ENCODE measurements around the gene CCDC91.
"Not testable (repeated sequence)": the region's sequence is repeated elsewhere in the genome, so short reads cannot be mapped to it uniquely, and the experiment has no call there.

The CCDC91 gene

DNA sequence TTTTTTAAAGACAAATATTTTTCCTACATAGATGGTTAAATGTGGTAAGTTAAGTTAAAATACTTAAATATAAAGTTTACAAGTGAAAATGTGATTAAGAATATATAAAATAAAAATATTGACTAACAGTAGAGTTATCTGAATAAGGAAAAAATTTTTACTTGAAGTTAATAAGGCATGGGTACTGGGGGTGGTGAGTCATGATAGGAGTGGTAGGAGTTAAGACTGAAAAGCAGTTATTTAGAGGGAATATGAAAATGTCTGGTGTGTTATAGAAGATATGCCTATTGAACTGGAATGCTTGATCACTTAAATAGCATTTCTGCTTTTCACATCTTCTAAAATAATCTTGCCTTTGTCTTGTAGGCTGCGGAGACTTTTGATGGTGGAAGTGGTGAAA lies 68.7 kb downstream of the CCDC91 start:
- DNase-seq (ENCODE audit: low spot score), result no peak
- TF ChIP-seq, protein P1, sequence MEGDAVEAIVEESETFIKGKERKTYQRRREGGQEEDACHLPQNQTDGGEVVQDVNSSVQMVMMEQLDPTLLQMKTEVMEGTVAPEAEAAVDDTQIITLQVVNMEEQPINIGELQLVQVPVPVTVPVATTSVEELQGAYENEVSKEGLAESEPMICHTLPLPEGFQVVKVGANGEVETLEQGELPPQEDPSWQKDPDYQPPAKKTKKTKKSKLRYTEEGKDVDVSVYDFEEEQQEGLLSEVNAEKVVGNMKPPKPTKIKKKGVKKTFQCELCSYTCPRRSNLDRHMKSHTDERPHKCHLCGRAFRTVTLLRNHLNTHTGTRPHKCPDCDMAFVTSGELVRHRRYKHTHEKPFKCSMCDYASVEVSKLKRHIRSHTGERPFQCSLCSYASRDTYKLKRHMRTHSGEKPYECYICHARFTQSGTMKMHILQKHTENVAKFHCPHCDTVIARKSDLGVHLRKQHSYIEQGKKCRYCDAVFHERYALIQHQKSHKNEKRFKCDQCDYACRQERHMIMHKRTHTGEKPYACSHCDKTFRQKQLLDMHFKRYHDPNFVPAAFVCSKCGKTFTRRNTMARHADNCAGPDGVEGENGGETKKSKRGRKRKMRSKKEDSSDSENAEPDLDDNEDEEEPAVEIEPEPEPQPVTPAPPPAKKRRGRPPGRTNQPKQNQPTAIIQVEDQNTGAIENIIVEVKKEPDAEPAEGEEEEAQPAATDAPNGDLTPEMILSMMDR (IDR thresholded peaks at IDR 0.05), result no peak
- Histone ChIP-seq H3K4me3 (no peak overlapping the region), H3K27ac (no peak overlapping the region)

DNA sequence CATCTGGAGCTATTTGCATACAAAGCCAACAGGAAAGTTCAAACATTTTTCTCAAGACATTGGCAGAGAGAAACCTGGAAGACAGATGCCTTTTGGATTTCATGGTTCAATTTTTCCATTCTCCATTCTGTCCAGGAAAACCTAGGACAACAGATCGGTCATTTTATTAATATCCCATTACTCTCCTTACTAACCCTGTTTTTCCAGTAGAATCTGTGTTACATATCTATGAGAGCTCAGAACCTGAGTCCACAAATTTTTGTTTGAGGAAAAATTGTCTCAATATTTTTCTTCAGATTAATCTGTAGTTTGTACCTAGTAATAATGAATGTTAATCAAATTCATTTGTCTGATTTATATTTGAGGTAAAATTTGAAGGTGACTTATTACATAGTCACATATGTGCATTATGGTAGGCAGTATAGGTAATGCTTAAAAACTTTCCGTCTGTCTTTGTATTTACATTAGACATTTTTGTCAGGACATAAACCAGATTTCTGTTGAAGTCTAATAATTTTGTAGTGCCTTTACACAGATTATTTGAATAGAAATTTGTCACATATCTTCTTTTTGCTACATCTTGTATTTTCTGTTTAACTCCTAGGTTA lies 75.3 kb downstream of the CCDC91 start:
- H3K27ac ChIP-seq, result no peak overlapping the region
- no peak for DNase-seq (ENCODE audit: low spot score)
- TF ChIP-seq, protein P1 (IDR thresholded peaks at IDR 0.05), result no peak
- no peak overlapping the region for H3K4me3 ChIP-seq

DNA sequence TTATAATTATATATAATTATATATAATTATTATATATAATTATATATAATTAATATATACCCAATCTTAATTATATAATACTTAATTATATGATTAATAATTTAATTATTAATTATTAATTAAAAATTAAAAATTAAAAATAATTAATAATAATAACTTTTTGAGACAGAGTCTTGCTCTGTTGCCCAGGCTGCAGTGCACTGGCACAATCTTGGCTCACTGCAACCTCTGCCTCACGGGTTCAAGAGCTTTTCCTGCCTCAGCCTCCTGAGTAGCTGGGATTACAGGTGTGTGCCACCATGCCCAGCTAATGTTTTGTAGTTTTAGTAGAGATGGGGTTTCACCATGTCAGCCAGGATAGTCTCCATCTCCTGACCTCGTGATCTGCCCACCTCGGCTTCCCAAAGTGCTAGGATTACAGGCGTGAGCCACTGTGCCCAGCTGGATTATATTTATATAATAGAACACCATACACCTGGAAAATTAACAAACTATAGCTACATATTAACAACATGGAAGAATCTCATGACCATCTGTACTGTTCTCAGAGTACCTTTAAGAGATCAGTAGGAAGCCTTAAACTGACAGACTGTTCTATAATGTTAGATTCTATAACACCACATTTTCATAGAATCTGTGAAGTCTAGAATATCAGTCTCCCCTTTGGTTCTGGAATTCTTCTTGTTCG lies 77.8 kb downstream of the CCDC91 start:
- DNase-seq (ENCODE audit: low spot score), result not testable (repeated sequence)

DNA sequence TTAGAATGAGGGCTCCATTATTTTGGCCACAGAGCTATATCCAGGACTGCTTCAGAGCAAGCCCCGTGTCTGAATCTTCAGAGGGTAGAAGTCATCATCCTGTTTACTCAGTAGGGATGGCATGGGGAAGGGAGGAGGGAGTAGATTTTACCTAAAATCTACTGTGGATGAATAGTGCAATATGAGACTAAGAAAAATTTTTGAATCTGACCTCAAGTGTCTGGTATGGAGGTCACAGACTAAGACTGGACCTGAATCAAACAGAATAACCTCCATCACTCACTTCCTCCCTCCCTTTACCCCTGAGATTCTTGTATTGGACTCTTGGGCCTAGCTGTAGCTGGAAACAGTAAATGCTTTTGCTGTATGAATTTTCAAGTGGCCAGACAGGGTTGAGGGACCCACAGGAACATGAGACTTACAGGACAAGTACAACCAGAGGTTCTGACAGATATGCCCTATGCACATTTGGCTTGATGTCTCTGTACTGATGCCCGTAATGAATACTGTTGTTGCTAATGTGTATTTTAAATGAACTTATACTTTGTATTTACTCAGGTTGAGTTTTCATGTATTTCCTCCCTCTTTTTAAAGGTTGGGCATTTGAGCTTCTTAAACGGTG lies 78.5 kb downstream of the CCDC91 start:
- Histone ChIP-seq H3K4me3 (no peak overlapping the region), H3K27ac (no peak overlapping the region)
- TF ChIP-seq, protein P1 (IDR thresholded peaks at IDR 0.05), result no peak
- DNase-seq (ENCODE audit: low spot score), result no peak

More for the DNA sequence above, 77.8 kb downstream of the CCDC91 start:
- H3K4me3 ChIP-seq, H3K27ac ChIP-seq: not testable (repeated sequence)

DNA sequence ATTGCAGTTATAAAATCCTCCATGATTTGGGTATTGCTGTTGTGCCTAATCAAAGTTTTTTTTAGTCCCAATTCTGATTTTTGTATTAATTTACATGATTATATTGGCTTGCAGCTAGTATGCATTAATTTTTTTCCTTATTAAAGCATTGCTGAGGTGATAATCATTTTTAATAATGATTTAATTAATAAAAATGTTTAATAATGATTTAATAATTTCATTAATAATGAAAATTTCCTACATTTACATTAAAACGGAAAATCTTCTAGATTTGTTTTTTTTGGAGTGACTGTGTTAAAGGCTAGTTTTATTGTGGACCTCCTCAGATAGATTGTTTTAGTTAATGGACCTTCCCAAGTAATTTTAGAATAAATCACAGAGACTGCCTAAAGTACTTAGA lies 79.6 kb downstream of the CCDC91 start:
- DNase-seq (ENCODE audit: low spot score), result no peak
- H3K4me3 ChIP-seq, result no peak overlapping the region
- TF ChIP-seq, protein P1 (IDR thresholded peaks at IDR 0.05), result no peak
- H3K27ac ChIP-seq, result no peak overlapping the region

DNA sequence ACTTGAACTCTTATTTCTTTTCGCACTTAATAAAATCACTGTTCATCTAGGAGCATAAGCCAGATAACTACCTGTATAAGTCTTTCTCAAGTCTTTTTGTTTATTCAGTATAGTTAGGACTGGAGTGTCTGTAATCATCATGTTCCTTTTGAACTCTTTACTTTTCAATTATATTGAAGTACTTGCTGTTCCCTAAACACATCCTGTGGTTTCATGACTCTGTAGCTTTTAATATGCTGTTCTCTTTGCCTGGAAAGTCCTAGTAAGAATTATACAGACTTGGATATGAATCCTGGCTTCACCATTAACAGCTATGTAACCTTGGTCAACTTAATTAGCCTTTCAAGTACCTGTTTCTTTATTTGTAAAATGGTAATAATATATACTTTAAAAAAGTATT lies 88.2 kb downstream of the CCDC91 start:
- H3K27ac ChIP-seq, result no peak overlapping the region
- TF ChIP-seq, protein P1 (IDR thresholded peaks at IDR 0.05), result no peak
- DNase-seq (ENCODE audit: low spot score), result no peak
- H3K4me3 ChIP-seq, result no peak overlapping the region

DNA sequence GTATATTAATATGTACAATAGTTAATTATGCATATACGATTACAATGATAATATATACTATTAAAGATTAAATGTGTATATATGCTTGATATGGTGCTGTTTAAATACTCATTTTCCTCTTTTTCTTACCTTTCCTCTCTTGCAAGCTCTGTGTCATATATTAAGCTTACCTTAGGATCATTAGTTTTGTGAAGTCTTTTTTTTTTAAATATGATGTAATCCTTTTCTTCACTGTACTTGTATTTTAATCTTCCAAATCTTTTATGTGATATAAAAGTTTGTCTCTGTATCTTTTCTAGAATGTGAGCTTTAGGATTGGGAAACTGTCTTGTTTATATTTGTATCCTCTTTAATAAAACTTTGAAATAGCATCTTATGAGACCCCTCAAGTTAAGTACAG lies 88.7 kb downstream of the CCDC91 start:
- Histone ChIP-seq H3K27ac (no peak overlapping the region), H3K4me3 (no peak overlapping the region)
- DNase-seq (ENCODE audit: low spot score), result no peak
- TF ChIP-seq, protein P1 (IDR thresholded peaks at IDR 0.05), result no peak

All from coronary artery (tissue), 2 donors.